ENCODE results near the gene PLXNA1.

The PLXNA1 gene

GRCh38 chr3:127027811-127028548 is 45.1 kb downstream of the PLXNA1 start:
- H3K4me1 ChIP-seq (ENCODE audit: control insufficient read depth in 1 of 2, insufficient read depth in 2 of 2, low read length in 2 of 2): no peaks in the 10 kb centered on the region
- H3K9me3 ChIP-seq (ENCODE audit: control insufficient read depth in 1 of 2, low read length in 2 of 2): no peaks in the 10 kb centered on the region
- H3K4me3 ChIP-seq (ENCODE audit: low read depth in 1 of 2, low read length in 2 of 2): no peak overlapping the region
- H3K27me3 ChIP-seq (ENCODE audit: low read depth, low read length): no peaks in the 10 kb centered on the region
- H3K27ac ChIP-seq (ENCODE audit: low read length): no peak overlapping the region
- H3K36me3 ChIP-seq (ENCODE audit: control insufficient read depth in 1 of 2, insufficient read depth in 2 of 2, low read length in 2 of 2): peaks cover 4 to 73% of the 10 kb centered on the region in 2 donors

GRCh38 chr3:127028781-127029657 is 46.1 kb downstream of the PLXNA1 start:
- no peaks in the 10 kb centered on the region for H3K27me3 ChIP-seq (ENCODE audit: low read depth, low read length)
- peaks cover 0 to 71% of the 10 kb centered on the region in 2 donors for H3K36me3 ChIP-seq (ENCODE audit: control insufficient read depth in 1 of 2, insufficient read depth in 2 of 2, low read length in 2 of 2)
- H3K4me1 ChIP-seq (ENCODE audit: control insufficient read depth in 1 of 2, insufficient read depth in 2 of 2, low read length in 2 of 2): no peaks in the 10 kb centered on the region

GRCh38 chr3:127029658-127030507 is 47.0 kb downstream of the PLXNA1 start:
- Histone ChIP-seq H3K36me3 (ENCODE audit: control insufficient read depth in 1 of 2, insufficient read depth in 2 of 2, low read length in 2 of 2) (peaks cover 0 to 74% of the 10 kb centered on the region in 2 donors), H3K4me1 (ENCODE audit: control insufficient read depth in 1 of 2, insufficient read depth in 2 of 2, low read length in 2 of 2) (no peaks in the 10 kb centered on the region), H3K4me3 (ENCODE audit: low read depth in 1 of 2, low read length in 2 of 2) (no peak overlapping the region), H3K27me3 (ENCODE audit: low read depth, low read length) (no peaks in the 10 kb centered on the region), H3K27ac (ENCODE audit: low read length) (no peak overlapping the region), H3K9me3 (ENCODE audit: control insufficient read depth in 1 of 2, low read length in 2 of 2) (no peaks in the 10 kb centered on the region)

More at GRCh38 chr3:127028781-127029657, 46.1 kb downstream of the PLXNA1 start:
- Histone ChIP-seq H3K4me3 (ENCODE audit: low read depth in 1 of 2, low read length in 2 of 2) (no peak overlapping the region), H3K9me3 (ENCODE audit: control insufficient read depth in 1 of 2, low read length in 2 of 2) (no peaks in the 10 kb centered on the region), H3K27ac (ENCODE audit: low read length) (no peak overlapping the region)

- no peak overlapping the region for H3K4me3 ChIP-seq (ENCODE audit: low read depth in 1 of 2, low read length in 2 of 2)
- no peaks in the 10 kb centered on the region for H3K9me3 ChIP-seq (ENCODE audit: control insufficient read depth in 1 of 2, low read length in 2 of 2)
- peaks cover 0 to 74% of the 10 kb centered on the region in 2 donors for H3K36me3 ChIP-seq (ENCODE audit: control insufficient read depth in 1 of 2, insufficient read depth in 2 of 2, low read length in 2 of 2)
- no peak overlapping the region for H3K27ac ChIP-seq (ENCODE audit: low read length)
- no peaks in the 10 kb centered on the region for H3K4me1 ChIP-seq (ENCODE audit: control insufficient read depth in 1 of 2, insufficient read depth in 2 of 2, low read length in 2 of 2)
- no peaks in the 10 kb centered on the region for H3K27me3 ChIP-seq (ENCODE audit: low read depth, low read length)
These were observed 47.8 kb downstream of the PLXNA1 start for GRCh38 chr3:127030508-127031412.

- peaks cover 0 to 74% of the 10 kb centered on the region in 2 donors for H3K36me3 ChIP-seq (ENCODE audit: control insufficient read depth in 1 of 2, insufficient read depth in 2 of 2, low read length in 2 of 2)
- H3K27ac ChIP-seq (ENCODE audit: low read length): no peak overlapping the region
These were observed 48.5 kb downstream of the PLXNA1 start for GRCh38 chr3:127031413-127031810.

GRCh38 chr3:127031845-127032244 is 48.9 kb downstream of the PLXNA1 start:
- Histone ChIP-seq H3K4me3 (ENCODE audit: low read depth in 1 of 2, low read length in 2 of 2) (no peak overlapping the region), H3K9me3 (ENCODE audit: control insufficient read depth in 1 of 2, low read length in 2 of 2) (no peaks in the 10 kb centered on the region), H3K36me3 (ENCODE audit: control insufficient read depth in 1 of 2, insufficient read depth in 2 of 2, low read length in 2 of 2) (peaks cover 0 to 70% of the 10 kb centered on the region in 2 donors), H3K27me3 (ENCODE audit: low read depth, low read length) (no peaks in the 10 kb centered on the region), H3K27ac (ENCODE audit: low read length) (no peak overlapping the region), H3K4me1 (ENCODE audit: control insufficient read depth in 1 of 2, insufficient read depth in 2 of 2, low read length in 2 of 2) (no peaks in the 10 kb centered on the region)

More at GRCh38 chr3:127031413-127031810, 48.5 kb downstream of the PLXNA1 start:
- H3K9me3 ChIP-seq (ENCODE audit: control insufficient read depth in 1 of 2, low read length in 2 of 2): no peaks in the 10 kb centered on the region
- no peaks in the 10 kb centered on the region for H3K27me3 ChIP-seq (ENCODE audit: low read depth, low read length)
- H3K4me3 ChIP-seq (ENCODE audit: low read depth in 1 of 2, low read length in 2 of 2): no peak overlapping the region
- no peaks in the 10 kb centered on the region for H3K4me1 ChIP-seq (ENCODE audit: control insufficient read depth in 1 of 2, insufficient read depth in 2 of 2, low read length in 2 of 2)

GRCh38 chr3:127032296-127032990 is 49.5 kb downstream of the PLXNA1 start:
- Histone ChIP-seq H3K4me1 (ENCODE audit: control insufficient read depth in 1 of 2, insufficient read depth in 2 of 2, low read length in 2 of 2) (no peaks in the 10 kb centered on the region), H3K9me3 (ENCODE audit: control insufficient read depth in 1 of 2, low read length in 2 of 2) (no peaks in the 10 kb centered on the region), H3K27ac (ENCODE audit: low read length) (no peak overlapping the region), H3K36me3 (ENCODE audit: control insufficient read depth in 1 of 2, insufficient read depth in 2 of 2, low read length in 2 of 2) (peaks cover 0 to 68% of the 10 kb centered on the region in 2 donors), H3K4me3 (ENCODE audit: low read depth in 1 of 2, low read length in 2 of 2) (no peak overlapping the region), H3K27me3 (ENCODE audit: low read depth, low read length) (no peaks in the 10 kb centered on the region)

All from muscle layer of duodenum (tissue), 2 donors.